Transverse colon (tissue), 4 donors: Measurements from ENCODE around the gene POC1A. TPM values are rescaled to one million over a fixed set of nuclear protein-coding genes. Genes with fewer than 3 reads are reported as not detected.

Experiments
- DNase-seq: peaks from one replicate; pipeline ENCODE4 v3.0.0-alpha.2; 2019
- H3K27ac ChIP-seq, 4 donors: fragments of 200-600 bp; sonication (generic); 2 replicates each; pipeline ENCODE4 v1.5.1; 2016 to 2018; ENCODE audit warnings: inconsistent platforms in 4 of 4
- H3K27me3 ChIP-seq: fragments of 200-600 bp; sonication (generic); 2 replicates; pipeline ENCODE4 v1.5.1; 2017; ENCODE audit warnings: inconsistent platforms
- H3K36me3 ChIP-seq, 4 donors: fragments of 200-600 bp; sonication (generic); 2 replicates each; pipeline ENCODE4 v1.5.1; 2017 to 2019; ENCODE audit warnings: inconsistent platforms in 4 of 4
- H3K4me1 ChIP-seq, 4 donors: fragments of 200-600 bp; sonication (generic); 2 replicates each; pipeline ENCODE4 v1.5.1; 2017 to 2020; ENCODE audit warnings: inconsistent platforms in 4 of 4
- H3K4me3 ChIP-seq, 4 donors: fragments of 200-600 bp; sonication (generic); 1 replicate in 1 of 4; 2 replicates in 3 of 4; pipeline versions ENCODE4 v1.5.1 to v1.6.1; 2017 to 2019; ENCODE audit warnings: inconsistent platforms in 4 of 4
- H3K9me3 ChIP-seq, 2 donors: fragments of 200-600 bp; sonication (generic); 2 replicates each; pipeline ENCODE4 v1.5.1; 2017 to 2019; ENCODE audit warnings: inconsistent platforms in 2 of 2
- CTCF ChIP-seq, 5 experiments: fragments of 200-600 bp in 3 of 5; fragments of 450-650 bp in 2 of 5; sonication (generic) in 3 of 5; IDR thresholded peaks; 1 replicate in 2 of 5; 2 replicates in 3 of 5; pipeline ENCODE4 v1.5.1; 2016 to 2017; ENCODE audit warnings: antibody characterized with exemption in 5 of 5, inconsistent platforms in 3 of 5, mild to moderate bottlenecking in 2 of 5, moderate library complexity in 1 of 5
- EP300 ChIP-seq: sonication (generic); formaldehyde crosslinking; IDR thresholded peaks from one replicate; pipeline ENCODE4 v1.6.1; 2017; ENCODE audit warnings: antibody characterized with exemption, low read depth
- POLR2A ChIP-seq: fragments of 450-650 bp; IDR thresholded peaks from one replicate; pipeline ENCODE4 v1.6.1; 2016; ENCODE audit warnings: antibody characterized with exemption, mild to moderate bottlenecking, moderate library complexity
- POLR2AphosphoS5 ChIP-seq, 3 donors: sonication (generic); formaldehyde crosslinking; IDR thresholded peaks; one replicate each; pipeline ENCODE4 v1.6.1; 2016; ENCODE audit warnings: antibody characterized with exemption in 3 of 3
- WGBS, 2 donors: methylation state at CpG; one replicate each; pipeline ENCODE4 v1.1.5; 2018; ENCODE audit warnings: low coverage in 1 of 2; 5-methylcytosine and 5-hydroxymethylcytosine counted together
- in situ Hi-C, 4 donors: fragments of 200-750 bp; cut with MboI; loops; one replicate each; pipeline versions ENCODE4 v1.15.0 to v1.15.1; 2017; ENCODE audit warnings: low sequenced_read_pairs in 3 of 4, low pct_ligation_motif_present in 1 of 4, low pct_unique_long_range_greater_than_20kb in 1 of 4
- intact Hi-C: fragments of 100-400 bp; cut with DNase I; formaldehyde crosslinking; loops from one replicate; pipeline ENCODE4 v1.15.1; 2023; ENCODE audit warnings: low total_unique reads
- total RNA-seq, 4 donors: library from RNA; depleted of rRNA; stranded (reverse); fragments of >200 nt; gene quantifications; one replicate each; pipeline ENCODE4 v1.1.0, GENCODE V29; 2016

POC1A gene
- total RNA-seq, 4 donors from 2014 or later, result 0.80 to 3.1 (median 2.2) TPM; not detected in 1

DNA sequence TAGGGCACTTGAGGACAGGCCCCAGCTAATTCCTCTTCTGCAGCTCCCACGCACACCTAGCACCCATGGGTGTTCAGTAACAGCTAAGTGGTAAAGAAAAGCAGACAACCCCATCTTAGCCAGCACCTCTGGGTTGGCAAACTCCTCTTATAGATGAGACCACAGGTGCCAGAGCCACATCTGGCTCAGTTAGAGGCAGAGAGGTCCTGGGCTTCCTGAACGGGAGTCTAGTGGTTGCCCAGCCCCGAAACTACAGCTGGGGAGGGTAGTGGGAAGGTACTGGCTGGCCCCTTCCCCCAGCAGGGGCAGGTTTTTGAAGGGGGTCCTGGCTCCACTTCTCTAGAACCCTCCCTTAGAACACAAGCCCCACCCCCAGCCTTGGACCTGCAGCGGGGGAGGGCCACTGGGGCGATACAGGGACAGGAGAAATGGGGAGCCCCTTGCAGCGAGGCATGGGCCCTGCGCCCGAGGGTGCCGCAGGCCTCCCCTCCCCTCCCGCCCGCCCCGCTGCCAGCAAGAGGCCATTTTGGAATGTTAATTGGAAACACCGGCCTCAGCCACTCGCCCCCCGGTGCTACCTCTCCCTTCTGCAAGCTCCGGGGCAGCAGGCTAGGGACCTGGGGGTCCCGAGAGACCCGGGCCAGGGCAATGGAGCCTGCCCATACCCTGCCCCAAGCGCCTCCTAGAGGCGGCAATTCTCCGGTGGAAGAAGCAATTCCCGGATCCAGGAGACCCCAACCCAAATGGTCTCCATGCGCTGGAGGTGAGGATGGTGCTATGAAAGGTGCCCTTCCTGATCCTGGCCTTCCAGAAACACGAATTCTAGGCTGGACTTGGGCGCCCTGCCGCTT lies 99.3 kb downstream of the POC1A start:
- H3K4me1 ChIP-seq, result peaks cover 17 to 55% (median 45%) of the 10 kb centered on the region in 4 donors
- H3K27ac ChIP-seq, result peak overlapping the region; percentile 84 to 89 (median 86)
- peak overlapping the region; percentile 67 to 91 (median 82) for H3K4me3 ChIP-seq
- TF ChIP-seq CTCF (IDR thresholded peaks at IDR 0.05) (peak in 1 of 5 experiments; percentile 11), POLR2A (no peak), POLR2AphosphoS5 (IDR thresholded peaks at IDR 0.05) (no peak), EP300 (no peak)
- H3K36me3 ChIP-seq, result peaks cover 0 to 11% (median 4%) of the 10 kb centered on the region in 4 donors
- no peaks in the 10 kb centered on the region for H3K27me3 ChIP-seq
- in situ Hi-C loops, result loop anchor here in 1 of 4 donors (10.0 kb wide), 1 partner anchor 50 kb away; no protein-coding TSS in a partner anchor
- WGBS, 2 donors, result 8% methylated on average over 25 of the region's 26 CpGs; no CpG with 5 or more reads in 1 of the 2 donors
- intact Hi-C loops, result loop anchor here (5.0 to 10.0 kb wide), 2 partner anchors 50 to 67 kb away; no protein-coding TSS in a partner anchor
- no peaks in the 10 kb centered on the region for H3K9me3 ChIP-seq
- peak; percentile 28 for DNase-seq

- 79% methylated on average over 31 of the region's 31 CpGs; no CpG with 5 or more reads in 1 of the 2 donors for WGBS, 2 donors
- intact Hi-C loops, result loop anchor here (5.0 to 10.0 kb wide), 2 partner anchors 49 to 69 kb away; no protein-coding TSS in a partner anchor
- peaks cover 0 to 16% (median 6%) of the 10 kb centered on the region in 4 donors for H3K36me3 ChIP-seq
These were observed 100.6 kb downstream of the POC1A start for GRCh38 chr3:52053307-52054304.

GRCh38 chr3:52052831-52053306 lies 101.4 kb downstream of the POC1A start:
- Histone ChIP-seq H3K9me3 (no peaks in the 10 kb centered on the region), H3K27me3 (no peaks in the 10 kb centered on the region), H3K4me3 (peak overlapping the region in 1 of 4 donors; percentile 34), H3K36me3 (peaks cover 0 to 16% (median 6%) of the 10 kb centered on the region in 4 donors), H3K27ac (peak overlapping the region; percentile 77 to 89 (median 85)), H3K4me1 (peaks cover 16 to 52% (median 44%) of the 10 kb centered on the region in 4 donors)
- peak; percentile 83 for DNase-seq
- in situ Hi-C loops, result loop anchor here in 1 of 4 donors (10.0 kb wide), 1 partner anchor 48 kb away; no protein-coding TSS in a partner anchor
- intact Hi-C loops, result loop anchor here (5.0 to 10.0 kb wide), 2 partner anchors 48 to 69 kb away; no protein-coding TSS in a partner anchor
- WGBS, 2 donors, result 11% methylated on average over 8 of the region's 10 CpGs; no CpG with 5 or more reads in 1 of the 2 donors
- TF ChIP-seq POLR2AphosphoS5 (IDR thresholded peaks at IDR 0.05), result peak in 1 of 3 donors; percentile 25
- peak in 4 of 5 experiments; percentile 18 to 30 (median 20) for TF ChIP-seq CTCF (IDR thresholded peaks at IDR 0.05)
- TF ChIP-seq POLR2A, result no peak

More at GRCh38 chr3:52053307-52054304, 100.6 kb downstream of the POC1A start:
- in situ Hi-C loops, result loop anchor here in 1 of 4 donors (10.0 kb wide), 1 partner anchor 49 kb away; no protein-coding TSS in a partner anchor
- peaks cover 17 to 55% (median 45%) of the 10 kb centered on the region in 4 donors for H3K4me1 ChIP-seq
- no peaks in the 10 kb centered on the region for H3K9me3 ChIP-seq
- H3K27ac ChIP-seq, result peak overlapping the region; percentile 84 to 89 (median 86)
- no peaks in the 10 kb centered on the region for H3K27me3 ChIP-seq
- DNase-seq, result no peak
- TF ChIP-seq EP300, result no peak
- no peak for TF ChIP-seq CTCF (IDR thresholded peaks at IDR 0.05)
- TF ChIP-seq POLR2AphosphoS5 (IDR thresholded peaks at IDR 0.05), result no peak
- TF ChIP-seq POLR2A, result no peak
- peak overlapping the region in 1 of 4 donors; percentile 34 for H3K4me3 ChIP-seq
